SK-N-SH treated with all-trans-retinoic acid at 6 μM for 48 hours (cell line): ENCODE measurements around the gene SMTNL2.

Experiments used
- ARNTL ChIP-seq: fragments of 450-650 bp; formaldehyde crosslinking; IDR thresholded peaks from 2 replicates; pipeline ENCODE4 v1.5.0; 2020; ENCODE audit warnings: low read depth, mild to moderate bottlenecking, moderate library complexity, borderline replicate concordance
- BACH2 ChIP-seq: fragments of 250-450 bp; sonication (Bioruptor Pico); IDR thresholded peaks from 2 replicates; pipeline ENCODE4 v1.9.0; 2021; ENCODE audit warnings: mild to moderate bottlenecking, borderline replicate concordance
- ESRRG ChIP-seq: fragments of 250-450 bp; sonication (Bioruptor Pico); IDR thresholded peaks from 2 replicates; pipeline ENCODE4 v1.6.1; 2021; ENCODE audit warnings: mild to moderate bottlenecking
- GLIS3 ChIP-seq: fragments of 250-450 bp; sonication (Bioruptor Pico); IDR thresholded peaks from 2 replicates; pipeline ENCODE4 v1.5.0; 2020; ENCODE audit warnings: mild to moderate bottlenecking, moderate library complexity
- TOX ChIP-seq: fragments of 250-450 bp; sonication (Bioruptor Pico); IDR thresholded peaks from 2 replicates; pipeline ENCODE4 v1.8.0; 2021; ENCODE audit warnings: mild to moderate bottlenecking, moderate library complexity, borderline replicate concordance
- ZFP3 ChIP-seq: fragments of 250-450 bp; sonication (Bioruptor Pico); IDR thresholded peaks from 2 replicates; pipeline ENCODE4 v1.5.0; 2020; ENCODE audit warnings: mild to moderate bottlenecking, moderate library complexity
- ZNF70 ChIP-seq: fragments of 450-650 bp; formaldehyde crosslinking; IDR thresholded peaks from 2 replicates; pipeline ENCODE4 v1.5.0; 2020; ENCODE audit warnings: mild to moderate bottlenecking, moderate library complexity
- ZNF8 ChIP-seq: fragments of 450-650 bp; formaldehyde crosslinking; IDR thresholded peaks from 2 replicates; pipeline ENCODE4 v1.5.0; 2020; ENCODE audit warnings: mild to moderate bottlenecking, moderate library complexity
- TF ChIP-seq, protein P1 (sequence below): fragments of 250-450 bp; sonication (Bioruptor Pico); IDR thresholded peaks from 2 replicates; pipeline ENCODE4 v1.8.0; 2020; ENCODE audit warnings: mild to moderate bottlenecking, moderate library complexity, borderline replicate concordance
- TF ChIP-seq, protein P2 (sequence below): fragments of 250-450 bp; sonication (Bioruptor Pico); IDR thresholded peaks from 2 replicates; pipeline ENCODE4 v1.8.0; 2021; ENCODE audit warnings: low read depth, mild to moderate bottlenecking, moderate library complexity, borderline replicate concordance
- TF ChIP-seq, protein P3 (sequence below): fragments of 250-450 bp; sonication (Bioruptor Pico); IDR thresholded peaks from 2 replicates; pipeline ENCODE4 v1.5.0; 2020; ENCODE audit warnings: mild to moderate bottlenecking, moderate library complexity

DNA sequence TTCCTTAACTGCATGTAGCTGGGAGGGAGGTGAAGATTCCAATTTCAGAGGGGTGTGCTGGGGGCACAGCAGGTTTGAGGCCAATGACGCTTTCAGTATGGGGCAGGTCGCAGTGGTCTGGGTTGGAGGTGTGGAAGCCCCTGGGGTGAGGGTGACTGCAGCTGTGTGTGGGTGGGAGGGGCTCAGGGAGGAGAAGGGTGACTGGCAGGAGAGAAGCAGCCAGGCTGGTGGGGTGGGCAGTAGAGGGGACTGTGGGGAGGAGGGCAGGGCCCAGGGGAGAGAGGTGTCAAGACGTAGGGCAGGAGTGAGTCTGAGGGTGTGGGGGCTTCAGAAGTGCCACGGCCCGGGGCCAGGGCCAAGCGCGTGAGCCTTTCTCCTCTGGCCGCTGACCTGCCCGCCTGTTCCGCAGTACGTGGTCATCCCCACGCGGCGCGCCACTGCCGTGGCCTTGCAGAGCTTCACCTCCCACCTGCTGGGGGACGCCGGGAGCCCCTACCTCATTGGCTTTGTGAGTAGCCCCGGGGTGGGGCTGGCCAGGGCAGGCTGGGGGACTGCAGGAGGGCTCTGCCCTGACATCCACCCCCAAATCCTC, 48.6 kb upstream of the SMTNL2 start:
- TF ChIP-seq ESRRG (CRISPR knock-in tag): no peak
- TF ChIP-seq BACH2: no peak
- TF ChIP-seq, protein P1, sequence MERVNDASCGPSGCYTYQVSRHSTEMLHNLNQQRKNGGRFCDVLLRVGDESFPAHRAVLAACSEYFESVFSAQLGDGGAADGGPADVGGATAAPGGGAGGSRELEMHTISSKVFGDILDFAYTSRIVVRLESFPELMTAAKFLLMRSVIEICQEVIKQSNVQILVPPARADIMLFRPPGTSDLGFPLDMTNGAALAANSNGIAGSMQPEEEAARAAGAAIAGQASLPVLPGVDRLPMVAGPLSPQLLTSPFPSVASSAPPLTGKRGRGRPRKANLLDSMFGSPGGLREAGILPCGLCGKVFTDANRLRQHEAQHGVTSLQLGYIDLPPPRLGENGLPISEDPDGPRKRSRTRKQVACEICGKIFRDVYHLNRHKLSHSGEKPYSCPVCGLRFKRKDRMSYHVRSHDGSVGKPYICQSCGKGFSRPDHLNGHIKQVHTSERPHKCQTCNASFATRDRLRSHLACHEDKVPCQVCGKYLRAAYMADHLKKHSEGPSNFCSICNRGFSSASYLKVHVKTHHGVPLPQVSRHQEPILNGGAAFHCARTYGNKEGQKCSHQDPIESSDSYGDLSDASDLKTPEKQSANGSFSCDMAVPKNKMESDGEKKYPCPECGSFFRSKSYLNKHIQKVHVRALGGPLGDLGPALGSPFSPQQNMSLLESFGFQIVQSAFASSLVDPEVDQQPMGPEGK (CRISPR knock-in tag): no peak
- no peak for TF ChIP-seq GLIS3 (CRISPR knock-in tag)
- no peak for TF ChIP-seq ARNTL (CRISPR knock-in tag)
- TF ChIP-seq ZNF70 (CRISPR knock-in tag): no peak
- no peak for TF ChIP-seq ZNF8 (CRISPR knock-in tag)
- TF ChIP-seq, protein P2, sequence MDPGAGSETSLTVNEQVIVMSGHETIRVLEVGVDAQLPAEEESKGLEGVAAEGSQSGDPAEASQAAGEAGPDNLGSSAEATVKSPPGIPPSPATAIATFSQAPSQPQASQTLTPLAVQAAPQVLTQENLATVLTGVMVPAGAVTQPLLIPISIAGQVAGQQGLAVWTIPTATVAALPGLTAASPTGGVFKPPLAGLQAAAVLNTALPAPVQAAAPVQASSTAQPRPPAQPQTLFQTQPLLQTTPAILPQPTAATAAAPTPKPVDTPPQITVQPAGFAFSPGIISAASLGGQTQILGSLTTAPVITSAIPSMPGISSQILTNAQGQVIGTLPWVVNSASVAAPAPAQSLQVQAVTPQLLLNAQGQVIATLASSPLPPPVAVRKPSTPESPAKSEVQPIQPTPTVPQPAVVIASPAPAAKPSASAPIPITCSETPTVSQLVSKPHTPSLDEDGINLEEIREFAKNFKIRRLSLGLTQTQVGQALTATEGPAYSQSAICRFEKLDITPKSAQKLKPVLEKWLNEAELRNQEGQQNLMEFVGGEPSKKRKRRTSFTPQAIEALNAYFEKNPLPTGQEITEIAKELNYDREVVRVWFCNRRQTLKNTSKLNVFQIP (CRISPR knock-in tag): no peak
- TF ChIP-seq, protein P3, sequence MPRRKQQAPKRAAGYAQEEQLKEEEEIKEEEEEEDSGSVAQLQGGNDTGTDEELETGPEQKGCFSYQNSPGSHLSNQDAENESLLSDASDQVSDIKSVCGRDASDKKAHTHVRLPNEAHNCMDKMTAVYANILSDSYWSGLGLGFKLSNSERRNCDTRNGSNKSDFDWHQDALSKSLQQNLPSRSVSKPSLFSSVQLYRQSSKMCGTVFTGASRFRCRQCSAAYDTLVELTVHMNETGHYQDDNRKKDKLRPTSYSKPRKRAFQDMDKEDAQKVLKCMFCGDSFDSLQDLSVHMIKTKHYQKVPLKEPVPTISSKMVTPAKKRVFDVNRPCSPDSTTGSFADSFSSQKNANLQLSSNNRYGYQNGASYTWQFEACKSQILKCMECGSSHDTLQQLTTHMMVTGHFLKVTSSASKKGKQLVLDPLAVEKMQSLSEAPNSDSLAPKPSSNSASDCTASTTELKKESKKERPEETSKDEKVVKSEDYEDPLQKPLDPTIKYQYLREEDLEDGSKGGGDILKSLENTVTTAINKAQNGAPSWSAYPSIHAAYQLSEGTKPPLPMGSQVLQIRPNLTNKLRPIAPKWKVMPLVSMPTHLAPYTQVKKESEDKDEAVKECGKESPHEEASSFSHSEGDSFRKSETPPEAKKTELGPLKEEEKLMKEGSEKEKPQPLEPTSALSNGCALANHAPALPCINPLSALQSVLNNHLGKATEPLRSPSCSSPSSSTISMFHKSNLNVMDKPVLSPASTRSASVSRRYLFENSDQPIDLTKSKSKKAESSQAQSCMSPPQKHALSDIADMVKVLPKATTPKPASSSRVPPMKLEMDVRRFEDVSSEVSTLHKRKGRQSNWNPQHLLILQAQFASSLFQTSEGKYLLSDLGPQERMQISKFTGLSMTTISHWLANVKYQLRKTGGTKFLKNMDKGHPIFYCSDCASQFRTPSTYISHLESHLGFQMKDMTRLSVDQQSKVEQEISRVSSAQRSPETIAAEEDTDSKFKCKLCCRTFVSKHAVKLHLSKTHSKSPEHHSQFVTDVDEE (CRISPR knock-in tag): no peak
- no peak for TF ChIP-seq TOX (CRISPR knock-in tag)
- TF ChIP-seq ZFP3 (CRISPR knock-in tag): no peak
